Esophagus squamous epithelium (tissue), 4 donors: ENCODE data around the gene SYNGR2.

Experiments
- POLR2A ChIP-seq, 4 donors: fragments of 450-650 bp; IDR thresholded peaks; one replicate each; pipeline ENCODE4 v1.6.1; 2017; ENCODE audit warnings: antibody characterized with exemption in 4 of 4, mild to moderate bottlenecking in 4 of 4, moderate library complexity in 3 of 4
- TF ChIP-seq, protein P1 (sequence below), 6 experiments: fragments of 450-650 bp in 4 of 6; fragments of 200-600 bp in 2 of 6; sonication (generic) in 2 of 6; IDR thresholded peaks; one replicate each; pipeline ENCODE4 v1.5.1; 2016 to 2019; ENCODE audit warnings: antibody characterized with exemption in 6 of 6, mild to moderate bottlenecking in 4 of 6, moderate library complexity in 4 of 6

DNA sequence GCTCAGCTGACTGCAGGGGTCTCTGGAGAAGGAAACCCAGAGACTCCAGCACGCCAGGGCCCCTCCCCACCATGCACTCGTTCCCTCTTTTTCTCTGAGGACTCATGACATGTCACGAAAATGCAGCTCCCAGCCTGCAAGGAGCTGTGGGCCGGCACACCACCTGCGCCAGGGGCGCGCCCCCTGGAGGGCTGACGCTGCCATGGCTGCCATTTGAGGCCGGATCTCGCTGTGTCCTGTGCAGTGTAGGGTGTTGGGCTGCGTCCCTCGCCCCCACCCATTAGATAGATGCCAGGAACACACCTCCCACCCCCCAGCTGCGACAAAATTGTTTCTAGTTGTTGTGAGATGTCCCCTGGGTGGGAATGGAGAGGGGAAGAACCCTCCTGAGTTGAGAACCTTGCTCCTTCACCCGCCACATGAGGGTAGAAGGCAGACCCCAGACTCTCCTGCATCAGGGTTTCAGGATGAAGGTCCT is 8.2 kb downstream of the SYNGR2 start:
- TF ChIP-seq, protein P1, sequence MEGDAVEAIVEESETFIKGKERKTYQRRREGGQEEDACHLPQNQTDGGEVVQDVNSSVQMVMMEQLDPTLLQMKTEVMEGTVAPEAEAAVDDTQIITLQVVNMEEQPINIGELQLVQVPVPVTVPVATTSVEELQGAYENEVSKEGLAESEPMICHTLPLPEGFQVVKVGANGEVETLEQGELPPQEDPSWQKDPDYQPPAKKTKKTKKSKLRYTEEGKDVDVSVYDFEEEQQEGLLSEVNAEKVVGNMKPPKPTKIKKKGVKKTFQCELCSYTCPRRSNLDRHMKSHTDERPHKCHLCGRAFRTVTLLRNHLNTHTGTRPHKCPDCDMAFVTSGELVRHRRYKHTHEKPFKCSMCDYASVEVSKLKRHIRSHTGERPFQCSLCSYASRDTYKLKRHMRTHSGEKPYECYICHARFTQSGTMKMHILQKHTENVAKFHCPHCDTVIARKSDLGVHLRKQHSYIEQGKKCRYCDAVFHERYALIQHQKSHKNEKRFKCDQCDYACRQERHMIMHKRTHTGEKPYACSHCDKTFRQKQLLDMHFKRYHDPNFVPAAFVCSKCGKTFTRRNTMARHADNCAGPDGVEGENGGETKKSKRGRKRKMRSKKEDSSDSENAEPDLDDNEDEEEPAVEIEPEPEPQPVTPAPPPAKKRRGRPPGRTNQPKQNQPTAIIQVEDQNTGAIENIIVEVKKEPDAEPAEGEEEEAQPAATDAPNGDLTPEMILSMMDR (IDR thresholded peaks at IDR 0.05): peak; percentile 69 to 94 (median 92)
- TF ChIP-seq POLR2A (IDR thresholded peaks at IDR 0.05): no peak
